Measurements from ENCODE around the gene CD8A.
"Not testable (repeated sequence)": the region's sequence is repeated elsewhere in the genome, so short reads cannot be mapped to it uniquely, and the experiment has no call there.

Gene CD8A

GRCh38 chr2:86776532-86776931, 14.2 kb downstream of the CD8A start:
- DNase-seq (ENCODE audit: low spot score) = no peak

- no peak for DNase-seq (ENCODE audit: low spot score)
These were observed 15.4 kb downstream of the CD8A start for GRCh38 chr2:86775338-86775737.

GRCh38 chr2:86774862-86775261, 15.9 kb downstream of the CD8A start:
- no peak for DNase-seq (ENCODE audit: low spot score)

GRCh38 chr2:86772611-86773010, 18.1 kb downstream of the CD8A start:
- no peak for DNase-seq (ENCODE audit: low spot score)

GRCh38 chr2:86770816-86771301, 19.9 kb downstream of the CD8A start:
- DNase-seq (ENCODE audit: low spot score) = no peak

GRCh38 chr2:86769838-86770237, 20.9 kb downstream of the CD8A start:
- DNase-seq (ENCODE audit: low spot score) = no peak

- no peak for DNase-seq (ENCODE audit: low spot score)
These were observed 22.3 kb downstream of the CD8A start for GRCh38 chr2:86768189-86768949.

GRCh38 chr2:86765310-86765695, 25.4 kb downstream of the CD8A start:
- peak; percentile 73 for DNase-seq (ENCODE audit: low spot score)

GRCh38 chr2:86764661-86765309, 25.9 kb downstream of the CD8A start:
- DNase-seq (ENCODE audit: low spot score) = no peak

- DNase-seq (ENCODE audit: low spot score) = no peak
These were observed 30.3 kb downstream of the CD8A start for GRCh38 chr2:86760371-86760770.

GRCh38 chr2:86758405-86758804, 32.3 kb downstream of the CD8A start:
- DNase-seq (ENCODE audit: low spot score) = no peak

GRCh38 chr2:86753606-86754005, 37.1 kb downstream of the CD8A start:
- no peak for DNase-seq (ENCODE audit: low spot score)

GRCh38 chr2:86752934-86753333, 37.8 kb downstream of the CD8A start:
- no peak for DNase-seq (ENCODE audit: low spot score)

GRCh38 chr2:86751778-86752177, 38.9 kb downstream of the CD8A start:
- DNase-seq (ENCODE audit: low spot score) = no peak

GRCh38 chr2:86750240-86750839, 40.4 kb downstream of the CD8A start:
- no peak for DNase-seq (ENCODE audit: low spot score)

GRCh38 chr2:86747711-86748639, 42.7 kb downstream of the CD8A start:
- DNase-seq (ENCODE audit: low spot score) = peak; percentile 66

GRCh38 chr2:86746939-86747338, 43.8 kb downstream of the CD8A start:
- no peak for DNase-seq (ENCODE audit: low spot score)

GRCh38 chr2:86744152-86744551, 46.6 kb downstream of the CD8A start:
- no peak for DNase-seq (ENCODE audit: low spot score)

GRCh38 chr2:86741889-86742498, 48.7 kb downstream of the CD8A start:
- not testable (repeated sequence) for DNase-seq (ENCODE audit: low spot score)

- not testable (repeated sequence) for DNase-seq (ENCODE audit: low spot score)
These were observed 50.8 kb downstream of the CD8A start for GRCh38 chr2:86739889-86740288.

GRCh38 chr2:86739485-86739884, 51.2 kb downstream of the CD8A start:
- not testable (repeated sequence) for DNase-seq (ENCODE audit: low spot score)

GRCh38 chr2:86734896-86735295, 55.8 kb downstream of the CD8A start:
- DNase-seq (ENCODE audit: low spot score) = not testable (repeated sequence)

Data from putamen (tissue), 1 donor.